GM19452 (cell line): ENCODE measurements around the gene CNPY2.
"Not testable (repeated sequence)": the region's sequence is repeated elsewhere in the genome, so short reads cannot be mapped to it uniquely, and the experiment has no call there.

ENCODE experiments used
- ATAC-seq: cut with Tn5 transposase; IDR thresholded peaks from one replicate; pipeline ENCODE4 v1.9.1; 2021; ENCODE audit not compliant: unreplicated experiment

Gene CNPY2

DNA sequence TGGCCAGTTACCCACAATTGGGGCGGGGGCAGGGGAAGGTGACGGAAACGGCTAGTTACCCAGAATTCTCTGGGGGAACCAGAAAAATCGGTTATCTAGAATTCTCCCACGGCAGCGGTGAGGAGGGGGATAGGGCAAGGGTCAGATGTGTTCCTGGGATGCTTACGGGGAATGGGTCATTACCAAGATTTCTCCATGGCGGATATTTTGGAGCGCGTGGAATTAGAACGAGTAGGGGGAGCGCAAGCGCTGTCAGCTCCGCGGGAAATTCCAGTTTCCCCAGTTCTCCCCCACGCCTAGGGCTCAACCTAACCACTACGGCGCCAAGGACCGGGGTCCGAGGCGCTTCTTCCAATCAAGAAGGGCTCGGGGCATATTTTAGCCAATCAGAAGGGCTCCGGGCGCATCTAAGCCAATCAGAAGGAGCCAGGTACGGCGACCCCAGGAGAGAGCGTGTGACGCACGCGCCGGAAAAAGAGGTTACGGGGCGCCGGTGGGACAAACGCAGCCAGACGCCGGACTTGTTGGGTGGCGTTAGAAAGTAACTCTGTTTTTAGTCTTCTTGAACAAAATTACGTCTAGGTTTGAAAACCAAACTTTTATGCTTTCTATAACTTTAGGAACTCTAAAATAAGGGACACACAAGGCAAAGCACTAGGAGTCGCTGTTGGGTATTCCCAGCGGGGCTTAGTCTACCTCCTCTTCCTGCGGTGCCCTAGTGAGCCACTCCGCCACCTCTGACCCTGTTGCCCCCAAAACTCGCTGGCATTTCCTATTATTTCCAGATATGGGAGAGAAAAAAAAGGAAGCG, 18.1 kb upstream of the CNPY2 start, which contains the start of gene PAN2:
TSS of gene PAN2 (minus strand) at position 322 of the 811 bp plus-strand sequence. CDS start 906 bp downstream, outside the sequence.
- peak; percentile 90 for ATAC-seq

DNA sequence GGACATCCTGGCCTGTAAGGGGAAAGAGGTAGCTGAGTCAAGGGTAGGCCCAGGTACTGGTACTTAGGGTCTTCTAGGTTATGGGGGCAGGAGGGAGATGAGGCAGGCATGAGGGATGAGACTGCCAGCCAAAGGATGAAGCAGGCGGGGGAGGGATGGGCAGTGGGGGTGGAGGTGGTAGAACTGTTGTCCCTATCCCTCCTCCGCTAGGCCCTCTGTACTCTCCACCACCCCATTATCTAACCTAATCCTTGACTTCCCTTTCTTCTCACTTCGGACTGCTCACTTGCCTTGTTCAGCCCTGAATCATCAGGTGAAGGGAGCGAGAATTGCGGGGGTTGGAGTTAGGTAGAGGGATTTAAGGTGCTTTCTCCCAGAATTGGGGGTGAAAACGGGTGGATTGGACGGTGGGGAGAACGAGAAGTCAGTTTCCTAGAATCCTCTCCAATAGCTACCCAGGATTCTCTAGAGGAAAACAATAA, 17.4 kb upstream of the CNPY2 start:
- no peak for ATAC-seq

DNA sequence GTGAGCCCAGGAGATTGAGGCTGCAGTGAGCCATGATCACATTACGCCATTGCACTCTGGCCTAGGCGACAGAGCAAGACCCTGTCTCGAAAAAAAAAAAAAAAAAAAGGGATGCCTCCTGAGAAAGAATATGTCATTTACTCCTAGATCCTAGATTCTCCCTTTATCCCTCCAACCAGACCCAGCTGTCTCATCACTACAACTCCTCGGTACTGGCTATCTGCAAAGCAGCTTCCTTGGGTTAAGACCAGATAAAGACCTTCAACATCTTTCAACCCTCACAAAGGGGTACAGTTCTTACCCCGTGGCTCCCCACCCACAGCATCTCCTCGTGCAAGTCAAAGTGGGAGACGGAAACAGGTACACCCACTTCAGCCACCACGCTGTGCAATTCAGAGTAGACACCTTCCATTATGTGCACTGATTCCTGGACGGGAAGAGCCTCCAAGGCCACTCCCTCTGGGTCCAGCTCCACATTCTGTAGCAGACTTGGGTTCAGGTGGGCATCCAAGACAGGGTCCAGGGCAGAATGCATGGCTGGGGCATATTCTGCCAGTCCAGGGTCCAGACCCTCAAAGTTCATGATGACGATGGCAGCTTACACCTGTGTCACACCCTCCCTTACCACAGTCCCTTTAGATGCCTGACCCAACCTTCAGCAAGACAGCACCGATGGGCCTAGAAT, 16.9 kb upstream of the CNPY2 start:
- no peak for ATAC-seq

DNA sequence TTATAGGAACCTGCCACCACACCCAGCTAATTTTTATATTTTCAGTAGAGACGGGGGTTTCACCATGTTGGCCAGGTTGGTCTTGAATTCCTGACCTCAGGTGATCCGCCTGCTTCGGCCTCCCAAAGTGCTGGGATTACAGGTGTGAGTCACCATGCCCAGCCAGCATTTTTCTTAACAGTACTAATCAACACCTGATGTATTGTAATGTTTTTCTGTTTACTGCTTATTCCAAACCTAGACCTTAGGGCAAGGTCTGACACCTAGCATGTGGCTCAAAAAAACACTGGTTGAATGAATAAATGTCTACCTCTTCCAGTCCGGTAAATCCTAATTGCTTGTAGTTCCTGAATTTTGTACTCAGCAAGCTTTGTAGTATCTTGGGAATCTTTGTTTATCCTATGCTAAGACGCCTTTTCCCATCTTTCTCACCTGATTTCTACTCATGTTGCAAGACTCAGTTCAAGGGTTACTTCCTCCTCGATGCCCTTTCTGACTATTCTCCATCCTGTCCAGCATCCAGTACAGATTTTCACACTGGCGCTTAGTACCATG, 15.2 kb upstream of the CNPY2 start:
- ATAC-seq, result no peak

DNA sequence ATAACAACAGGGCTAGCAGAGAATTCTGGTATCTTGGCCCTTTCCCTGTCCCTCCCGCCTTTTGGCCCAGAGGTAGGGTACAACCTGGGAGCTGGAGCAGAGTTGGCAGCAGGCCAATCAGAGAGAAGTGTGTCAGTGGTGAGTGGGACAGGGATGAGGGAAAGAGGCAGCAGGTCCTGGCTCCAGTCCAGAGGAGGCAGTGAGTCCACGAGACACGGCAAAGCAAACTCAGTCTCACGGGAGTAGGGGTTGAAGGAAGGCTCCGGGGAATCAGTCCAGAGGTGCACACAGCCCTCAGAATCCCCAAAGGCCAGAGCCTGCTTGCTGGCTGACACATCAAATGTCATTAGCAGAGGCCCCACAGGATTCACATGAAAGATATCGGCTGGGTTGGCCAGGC, 10.7 kb upstream of the CNPY2 start:
- ATAC-seq, result no peak

DNA sequence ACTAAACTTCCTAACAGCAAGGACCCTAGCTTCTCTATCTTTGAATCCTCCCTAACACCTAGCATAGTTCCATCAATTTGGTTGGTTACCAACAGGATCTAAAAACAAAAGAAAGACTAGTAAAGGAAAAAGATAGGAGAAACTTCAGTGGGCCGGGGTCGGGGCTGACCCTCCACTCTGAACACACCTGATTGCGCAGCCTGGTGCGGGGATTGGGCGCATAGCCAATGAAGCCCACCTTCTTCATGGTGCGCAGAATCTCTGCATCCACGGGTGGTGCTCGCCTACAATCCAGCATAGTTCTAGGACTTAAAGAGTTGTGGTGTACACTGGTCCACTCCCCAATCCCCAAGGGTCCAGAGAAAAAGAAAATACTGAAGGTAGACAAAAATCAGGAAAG, 10.3 kb upstream of the CNPY2 start:
- ATAC-seq, result no peak

DNA sequence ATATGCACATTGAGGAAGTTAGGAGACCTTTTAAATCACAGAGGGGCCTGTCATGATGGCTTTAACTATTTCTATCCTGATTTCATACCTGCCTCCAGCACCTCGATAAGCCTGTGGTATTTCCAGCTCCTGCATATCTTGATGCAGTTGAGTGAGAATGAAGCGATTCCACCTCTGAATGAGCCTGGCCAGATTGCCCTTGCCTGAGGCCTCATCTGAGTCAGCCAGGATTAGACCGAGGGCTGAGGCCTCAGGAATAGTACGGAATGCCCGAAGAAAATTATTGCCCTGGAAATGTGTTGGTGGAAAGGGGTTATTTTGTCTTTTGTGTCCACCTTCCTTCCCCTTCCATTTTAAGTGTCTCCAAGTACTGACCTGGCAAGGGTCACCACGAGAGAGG, 8.4 kb upstream of the CNPY2 start:
- no peak for ATAC-seq

DNA sequence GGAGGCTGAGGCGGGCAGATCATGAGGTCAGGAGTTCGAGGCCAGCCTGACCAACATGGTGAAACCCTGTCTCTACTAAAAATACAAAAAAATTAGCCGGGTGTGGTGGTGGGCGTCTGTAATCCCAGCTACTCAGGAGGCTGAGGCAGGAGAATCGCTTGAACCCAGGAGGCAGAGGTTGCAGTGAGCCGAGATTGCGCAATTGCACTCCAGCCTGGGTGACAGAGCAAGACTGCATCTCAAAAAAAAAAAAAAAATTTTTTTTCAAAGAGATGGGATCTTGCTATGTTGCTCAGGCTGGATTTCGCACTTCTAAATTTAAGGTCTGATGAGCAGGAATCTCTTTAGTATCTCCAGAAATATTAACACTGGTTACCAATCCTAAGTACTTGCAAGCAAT, 5.8 kb upstream of the CNPY2 start:
- not testable (repeated sequence) for ATAC-seq

DNA sequence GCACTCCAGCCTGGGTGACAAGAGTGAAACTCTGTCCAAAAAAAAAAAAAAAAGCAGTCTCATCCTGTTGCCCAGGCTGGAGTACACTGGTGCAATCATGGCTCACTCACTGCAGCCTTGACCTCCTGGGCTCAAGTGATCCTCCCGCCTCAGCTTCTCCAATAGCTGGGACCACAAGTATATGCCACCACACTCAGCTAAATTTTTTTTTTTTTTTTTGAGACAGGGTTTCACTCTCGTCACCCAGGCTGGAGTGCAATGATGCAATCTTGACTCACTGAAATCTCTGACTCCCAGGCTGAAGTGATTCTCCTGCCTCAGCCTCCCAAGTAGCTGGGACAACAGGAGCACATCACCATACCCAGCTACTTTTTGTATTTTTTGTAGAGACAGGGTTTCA, 5.2 kb upstream of the CNPY2 start:
- no peak for ATAC-seq

DNA sequence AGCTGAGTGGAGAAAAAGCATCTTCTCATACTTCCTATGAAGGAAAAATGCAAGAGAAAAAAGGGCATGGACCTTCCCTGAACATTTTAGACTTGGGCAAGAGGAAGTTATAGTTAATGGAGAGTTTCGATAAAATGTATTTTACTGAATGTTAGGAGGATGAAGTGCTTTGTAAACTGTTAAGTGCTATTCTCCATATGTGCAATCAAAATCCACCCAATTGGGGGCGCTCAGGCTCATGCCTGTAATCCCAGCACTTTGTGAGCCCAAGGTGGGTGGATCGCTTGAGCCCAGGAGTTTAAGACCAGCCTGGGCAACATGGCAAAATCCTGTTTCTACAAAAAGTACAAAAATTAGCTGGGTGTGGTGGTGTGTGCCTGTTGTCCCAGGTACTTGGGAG, 1.9 kb upstream of the CNPY2 start:
- no peak for ATAC-seq

DNA sequence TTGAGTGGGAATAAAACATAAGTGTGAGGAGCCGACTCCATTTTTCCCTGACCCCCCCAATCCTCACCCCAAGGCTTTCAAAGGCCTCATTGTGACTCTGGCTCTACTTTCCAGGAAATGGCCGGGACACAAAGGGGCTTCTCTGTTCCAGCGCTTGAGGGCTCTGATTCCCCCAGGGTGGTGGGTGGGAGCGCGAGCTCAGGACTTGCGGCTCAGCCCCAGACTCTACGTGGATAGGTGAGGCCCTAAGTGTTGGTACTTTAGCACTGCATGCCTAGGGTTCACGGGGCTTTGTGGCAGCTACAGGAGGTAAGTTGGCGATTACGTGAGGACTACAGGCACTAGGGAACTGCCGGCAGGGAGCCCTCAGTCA, 553 bp downstream of the CNPY2 start:
- ATAC-seq, result no peak

DNA sequence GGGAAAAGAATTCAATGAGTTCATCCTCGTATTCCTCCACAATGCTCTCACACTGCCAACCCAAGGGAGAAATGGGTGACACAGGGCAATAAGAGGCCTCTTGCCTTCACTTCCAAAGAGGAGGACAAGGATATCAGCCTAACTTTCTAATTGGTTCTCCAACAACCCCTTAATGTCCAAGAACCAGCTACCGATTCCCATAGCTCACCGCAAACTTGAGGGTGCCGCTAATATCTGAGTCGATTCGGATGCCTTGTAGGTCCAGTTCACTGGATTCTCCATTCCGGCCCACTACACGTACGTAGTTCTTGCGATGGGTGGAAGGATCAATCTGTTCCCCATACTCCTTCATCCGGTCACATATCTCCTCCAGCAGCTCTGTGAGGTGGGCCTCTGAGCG, 4.8 kb downstream of the CNPY2 start:
- no peak for ATAC-seq

DNA sequence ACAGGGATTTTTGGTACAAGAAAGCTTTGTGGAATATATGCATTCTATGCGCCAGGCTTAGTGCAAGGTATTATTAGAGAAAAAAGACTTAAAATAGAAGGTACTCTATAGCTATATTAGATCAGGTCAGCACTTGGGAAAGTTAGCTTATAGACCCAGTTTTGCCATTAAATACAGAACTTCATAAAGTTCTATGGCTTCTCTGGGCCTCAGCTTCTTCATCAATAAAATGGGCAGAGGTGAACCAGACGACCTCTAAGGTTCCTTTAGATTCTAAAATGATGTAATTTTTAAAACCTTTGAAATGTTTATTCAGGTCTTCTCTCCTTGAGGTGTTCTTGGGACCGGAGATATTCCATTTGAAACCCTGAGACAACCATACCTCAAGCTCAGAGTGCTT, 7.1 kb downstream of the CNPY2 start:
- ATAC-seq, result no peak

DNA sequence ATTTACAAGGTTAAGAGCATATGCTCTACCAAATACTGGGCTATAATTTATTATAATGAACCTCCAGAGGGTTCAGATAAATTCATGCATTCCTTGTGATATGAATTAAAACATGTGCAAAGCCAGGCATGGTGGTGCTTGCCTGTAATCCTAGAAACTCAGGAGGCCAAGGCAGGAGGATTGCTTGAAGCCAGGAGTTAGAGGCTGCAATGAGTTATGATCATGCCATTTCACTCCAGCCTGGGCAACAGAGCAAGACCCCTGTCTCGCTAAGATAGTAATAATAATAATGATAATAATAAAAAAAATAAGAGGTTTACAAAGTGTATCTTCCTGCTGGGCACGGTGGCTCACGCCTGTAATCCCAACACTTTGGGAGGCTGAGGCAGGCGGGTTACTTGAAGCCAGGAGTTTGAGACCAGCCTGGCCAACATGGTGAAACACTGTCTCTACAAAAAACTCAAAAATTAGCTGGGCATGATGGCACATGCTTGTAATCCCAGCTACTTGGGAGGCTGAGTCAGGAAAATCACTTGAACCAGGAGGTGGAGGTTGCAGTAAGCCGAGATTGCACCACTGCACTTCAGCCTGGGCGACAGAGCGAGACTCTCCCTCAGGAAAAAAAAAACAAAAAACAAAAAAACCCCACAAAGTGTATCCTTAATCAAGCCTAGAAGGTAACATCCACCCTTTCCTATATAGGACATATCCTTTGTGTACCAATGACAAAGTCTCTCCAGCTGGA, 8.4 kb downstream of the CNPY2 start:
- no peak for ATAC-seq

DNA sequence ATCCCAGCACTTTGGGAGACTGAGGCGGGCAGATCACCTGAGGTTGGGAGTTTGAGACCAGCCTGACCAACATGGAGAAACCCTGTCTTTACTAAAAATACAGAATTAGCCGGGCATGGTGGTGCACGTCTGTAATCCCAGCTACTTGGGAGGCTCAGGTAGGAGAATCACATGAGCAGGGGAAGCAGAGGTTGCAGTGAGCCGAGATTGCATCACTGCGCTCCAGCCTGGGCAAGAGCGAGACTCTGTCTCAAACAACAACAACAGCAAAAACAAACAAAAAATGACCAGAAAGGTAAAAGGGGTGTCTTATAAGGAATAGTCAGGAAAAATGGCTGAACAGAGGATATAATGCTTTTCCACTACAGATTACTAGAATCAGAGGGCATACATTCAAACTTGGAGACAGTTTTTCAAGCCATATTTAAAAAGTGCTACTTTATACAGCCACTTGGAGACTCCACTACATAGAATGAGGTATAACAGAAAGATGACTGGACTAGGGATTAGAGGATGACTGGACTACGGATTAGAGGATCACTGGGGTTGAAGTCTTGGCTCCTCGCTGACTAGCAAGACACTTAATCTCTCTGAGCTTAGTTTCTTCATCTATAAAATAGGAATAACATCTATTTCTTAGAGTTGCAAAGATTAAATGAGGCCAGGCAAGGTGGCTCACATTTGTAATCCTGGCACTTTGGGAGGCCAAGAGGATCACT, 10.8 kb downstream of the CNPY2 start:
- ATAC-seq, result no peak

DNA sequence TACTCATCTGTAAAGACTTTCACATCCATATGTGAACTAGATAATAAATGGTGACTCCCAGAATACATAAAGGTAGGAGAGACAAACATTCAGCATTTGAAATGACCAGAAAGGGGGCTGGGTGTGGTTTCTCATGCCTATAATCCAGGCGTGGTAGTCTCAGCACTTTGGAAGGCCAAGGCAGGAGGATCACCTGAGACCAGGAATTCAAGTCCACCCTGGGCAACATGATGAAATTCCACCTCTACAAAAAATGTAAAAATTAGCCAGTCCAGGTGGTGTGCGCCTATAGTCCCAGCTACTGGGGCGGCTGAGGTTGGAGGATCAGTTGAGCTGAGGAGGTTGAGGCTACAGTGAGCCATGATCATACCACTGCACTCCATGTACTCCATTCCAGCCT, 11.5 kb downstream of the CNPY2 start:
- no peak for ATAC-seq

DNA sequence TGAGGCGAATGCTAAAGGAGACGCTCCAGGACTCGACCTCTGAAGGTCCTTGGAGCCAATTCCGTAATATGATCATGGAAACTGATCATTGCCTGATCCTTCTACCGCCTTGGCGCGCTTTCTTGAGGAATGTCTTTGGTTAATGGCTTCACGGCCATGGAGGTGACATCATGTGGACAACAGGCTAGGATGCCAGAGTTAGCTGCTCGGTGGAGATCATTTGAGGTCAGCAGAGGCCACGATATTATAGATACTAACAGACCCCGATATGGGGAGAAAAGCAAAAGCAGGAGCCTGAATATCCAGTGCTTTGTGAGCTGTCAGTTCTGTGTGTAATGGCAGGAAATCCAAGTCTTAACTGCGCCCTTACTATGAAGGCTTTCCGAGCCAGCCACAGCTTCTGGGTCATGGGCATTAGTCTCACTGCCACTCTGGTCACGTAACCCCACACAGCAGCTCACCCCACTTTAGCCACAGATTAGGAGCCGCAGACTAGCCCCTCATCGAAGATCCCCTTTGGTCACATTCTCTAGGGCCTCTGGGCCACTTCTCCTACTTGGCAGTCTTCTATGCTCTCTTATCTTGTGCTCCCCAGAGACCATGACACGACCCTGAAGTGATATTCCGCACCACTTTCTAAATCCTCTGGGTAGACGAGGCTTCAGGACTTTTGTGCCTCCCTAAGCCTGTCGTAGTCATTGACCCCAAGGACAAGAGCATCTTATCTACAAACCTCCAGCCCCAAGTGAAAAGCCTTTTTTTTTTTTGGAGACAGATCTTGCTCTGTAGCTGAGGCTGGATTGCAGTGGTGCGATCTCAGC, 14.9 kb downstream of the CNPY2 start:
- ATAC-seq, result no peak

DNA sequence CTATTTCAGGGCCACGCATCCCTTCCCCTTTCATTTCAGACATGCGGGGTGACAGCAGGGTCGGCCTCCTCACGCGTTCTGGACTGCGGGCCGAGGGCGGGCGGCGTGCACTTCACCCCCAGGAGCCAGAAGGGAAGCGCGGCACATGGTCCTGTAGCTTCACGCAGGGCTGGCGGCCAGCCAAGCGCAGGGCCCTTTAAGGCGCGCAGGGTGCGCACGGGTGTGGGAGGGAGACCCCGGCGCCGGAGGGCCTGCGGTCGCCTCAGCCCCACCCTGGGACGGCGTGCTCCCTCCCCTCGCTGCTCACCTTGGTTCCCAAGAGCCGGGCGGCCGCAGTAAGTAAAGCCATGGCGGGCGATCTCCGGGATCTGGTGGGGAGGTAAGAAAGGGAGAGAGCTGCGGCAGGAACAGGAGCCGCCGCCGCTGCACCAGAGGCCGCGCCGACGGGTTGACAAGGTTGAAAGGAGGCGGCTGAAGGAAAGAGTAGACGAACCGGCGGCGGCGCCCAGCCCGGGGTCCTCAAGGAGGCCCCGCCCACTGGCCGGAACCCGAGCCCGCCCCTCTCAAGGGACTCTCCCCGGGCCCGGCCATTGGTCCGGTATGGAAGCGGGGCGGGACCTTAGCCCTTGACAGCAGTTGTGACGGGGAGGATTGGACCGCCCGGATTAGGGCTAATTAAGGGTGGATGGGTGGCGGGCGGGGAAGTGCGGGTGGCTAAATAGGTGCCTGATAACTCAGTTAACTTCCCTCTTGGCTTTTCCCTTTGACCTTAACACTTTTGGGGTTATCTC, 15.7 kb downstream of the CNPY2 start, which contains the start of gene CS:
TSS of gene CS (minus strand) at position 478 of the 791 bp plus-strand sequence. CDS start at position 349, 129 bp downstream.
- ATAC-seq, result peak; percentile 91

DNA sequence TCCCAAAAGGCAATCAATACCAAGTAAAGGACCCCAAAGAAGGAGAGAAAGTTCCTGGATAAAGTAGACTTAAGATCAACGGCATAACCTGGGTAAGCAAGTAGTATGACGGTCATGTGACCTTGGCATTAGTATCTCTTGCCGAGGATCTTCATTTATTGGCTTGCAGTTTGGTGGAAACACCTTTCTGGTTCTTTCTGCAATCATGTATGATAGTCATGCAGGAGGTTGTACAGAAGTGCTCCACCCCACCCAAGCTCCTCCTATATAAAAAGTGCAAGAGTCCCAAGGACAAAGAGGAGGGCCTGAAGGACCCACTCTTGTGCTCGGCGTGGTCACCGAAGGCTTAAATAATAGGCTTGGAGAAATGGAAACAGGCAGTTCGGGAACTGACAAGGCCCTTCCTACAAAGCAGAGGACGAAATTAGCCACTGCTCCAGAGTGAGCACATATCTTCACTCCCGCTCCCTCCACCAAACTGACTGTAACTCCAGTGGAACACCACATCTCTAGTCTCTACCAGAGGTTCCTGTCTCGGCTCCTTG, 16.4 kb downstream of the CNPY2 start:
- peak; percentile 2 for ATAC-seq
